Measurements from ENCODE around the gene MAGOH.

DNA sequence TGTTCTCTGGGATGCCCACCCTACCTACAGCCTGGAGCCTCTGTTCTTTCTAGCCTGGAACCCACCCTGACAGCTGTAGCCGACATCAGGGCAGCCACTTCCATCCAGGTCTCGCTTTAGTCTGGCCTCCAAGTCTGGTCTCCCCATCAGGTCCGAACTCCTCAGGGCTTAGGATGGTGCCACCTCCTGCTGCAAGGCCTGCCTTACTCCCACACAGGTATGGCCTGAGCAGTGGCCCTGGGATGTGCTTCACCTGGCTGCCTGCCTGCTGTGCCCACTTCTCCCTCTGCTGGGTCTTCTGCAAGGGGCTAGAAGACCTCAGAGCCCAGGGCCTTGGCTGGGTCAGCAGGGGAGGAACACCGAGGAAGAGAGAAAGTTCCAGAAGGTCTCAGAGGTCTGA lies 35.7 kb upstream of the MAGOH start:
- TF ChIP-seq, protein P1, sequence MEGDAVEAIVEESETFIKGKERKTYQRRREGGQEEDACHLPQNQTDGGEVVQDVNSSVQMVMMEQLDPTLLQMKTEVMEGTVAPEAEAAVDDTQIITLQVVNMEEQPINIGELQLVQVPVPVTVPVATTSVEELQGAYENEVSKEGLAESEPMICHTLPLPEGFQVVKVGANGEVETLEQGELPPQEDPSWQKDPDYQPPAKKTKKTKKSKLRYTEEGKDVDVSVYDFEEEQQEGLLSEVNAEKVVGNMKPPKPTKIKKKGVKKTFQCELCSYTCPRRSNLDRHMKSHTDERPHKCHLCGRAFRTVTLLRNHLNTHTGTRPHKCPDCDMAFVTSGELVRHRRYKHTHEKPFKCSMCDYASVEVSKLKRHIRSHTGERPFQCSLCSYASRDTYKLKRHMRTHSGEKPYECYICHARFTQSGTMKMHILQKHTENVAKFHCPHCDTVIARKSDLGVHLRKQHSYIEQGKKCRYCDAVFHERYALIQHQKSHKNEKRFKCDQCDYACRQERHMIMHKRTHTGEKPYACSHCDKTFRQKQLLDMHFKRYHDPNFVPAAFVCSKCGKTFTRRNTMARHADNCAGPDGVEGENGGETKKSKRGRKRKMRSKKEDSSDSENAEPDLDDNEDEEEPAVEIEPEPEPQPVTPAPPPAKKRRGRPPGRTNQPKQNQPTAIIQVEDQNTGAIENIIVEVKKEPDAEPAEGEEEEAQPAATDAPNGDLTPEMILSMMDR (IDR thresholded peaks at IDR 0.05) = no peak
- no peak for TF ChIP-seq EZH2phosphoT487 (IDR thresholded peaks at IDR 0.05)
- TF ChIP-seq EZH2 (IDR thresholded peaks at IDR 0.05) = no peak
